Neutrophil (primary cell): ENCODE data around the gene CHCHD6.

Experiments used
- H3K27ac ChIP-seq: fragments of 200-600 bp; sonication (generic); 2 replicates; pipeline ENCODE4 v1.5.1; 2016; ENCODE audit warnings: mild to moderate bottlenecking, moderate library complexity
- H3K27me3 ChIP-seq: fragments of 200-600 bp; sonication (generic); 2 replicates; pipeline ENCODE4 v1.6.0; 2016; ENCODE audit warnings: mild to moderate bottlenecking
- H3K36me3 ChIP-seq: fragments of 200-600 bp; sonication (generic); 2 replicates; pipeline ENCODE4 v1.5.1; 2017
- H3K4me1 ChIP-seq, 2 experiments: fragments of 200-600 bp in 1 of 2; sonication (generic) in 1 of 2; 1 replicate in 1 of 2; 2 replicates in 1 of 2; pipeline versions ENCODE4 v1.5.1 to v1.6.1; 2013 to 2016; ENCODE audit warnings: low read depth in 1 of 2, low read length in 1 of 2, mild to moderate bottlenecking in 1 of 2, moderate library complexity in 1 of 2; ENCODE audit not compliant: control insufficient read depth in 1 of 2, insufficient read depth in 1 of 2
- H3K4me3 ChIP-seq, 2 experiments: fragments of 200-600 bp in 1 of 2; sonication (generic) in 1 of 2; 1 replicate in 1 of 2; 2 replicates in 1 of 2; pipeline ENCODE4 v1.5.1; 2013 to 2016; ENCODE audit warnings: low read depth in 1 of 2, low read length in 1 of 2, mild to moderate bottlenecking in 1 of 2, moderate library complexity in 1 of 2
- H3K9me3 ChIP-seq: fragments of 200-600 bp; sonication (generic); 2 replicates; pipeline ENCODE4 v1.5.1; 2016
- TF ChIP-seq, protein P1 (sequence below): fragments of 200-600 bp; sonication (generic); IDR thresholded peaks from 2 replicates; pipeline ENCODE4 v1.5.1; 2016; ENCODE audit warnings: antibody characterized with exemption

CHCHD6 gene

DNA sequence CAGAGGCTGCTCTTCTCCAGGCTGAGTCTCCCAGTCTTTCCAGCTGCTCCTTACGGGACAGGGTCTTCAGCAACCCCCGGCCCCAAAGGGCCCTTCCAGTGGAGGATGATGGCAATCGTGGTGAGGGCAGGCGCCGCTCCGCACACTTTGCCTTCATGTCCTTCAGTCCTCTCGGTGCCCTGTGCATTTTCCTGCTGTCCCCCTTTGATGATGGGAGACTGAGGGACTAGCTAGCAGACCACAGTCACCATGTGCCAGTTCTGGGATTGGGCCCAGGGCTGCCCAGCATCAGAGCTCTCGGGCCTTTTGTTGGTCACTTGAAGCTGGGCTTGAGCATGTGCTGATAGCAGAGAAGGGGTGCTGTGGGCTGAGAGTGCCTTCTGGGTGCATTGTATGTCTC is 40.3 kb upstream of the CHCHD6 start:
- Histone ChIP-seq H3K4me3 (no peak overlapping the region), H3K36me3 (no peaks in the 10 kb centered on the region), H3K27ac (no peak overlapping the region), H3K4me1 (no peaks in the 10 kb centered on the region), H3K9me3 (no peaks in the 10 kb centered on the region), H3K27me3 (peaks cover 34% of the 10 kb centered on the region)
- TF ChIP-seq, protein P1, sequence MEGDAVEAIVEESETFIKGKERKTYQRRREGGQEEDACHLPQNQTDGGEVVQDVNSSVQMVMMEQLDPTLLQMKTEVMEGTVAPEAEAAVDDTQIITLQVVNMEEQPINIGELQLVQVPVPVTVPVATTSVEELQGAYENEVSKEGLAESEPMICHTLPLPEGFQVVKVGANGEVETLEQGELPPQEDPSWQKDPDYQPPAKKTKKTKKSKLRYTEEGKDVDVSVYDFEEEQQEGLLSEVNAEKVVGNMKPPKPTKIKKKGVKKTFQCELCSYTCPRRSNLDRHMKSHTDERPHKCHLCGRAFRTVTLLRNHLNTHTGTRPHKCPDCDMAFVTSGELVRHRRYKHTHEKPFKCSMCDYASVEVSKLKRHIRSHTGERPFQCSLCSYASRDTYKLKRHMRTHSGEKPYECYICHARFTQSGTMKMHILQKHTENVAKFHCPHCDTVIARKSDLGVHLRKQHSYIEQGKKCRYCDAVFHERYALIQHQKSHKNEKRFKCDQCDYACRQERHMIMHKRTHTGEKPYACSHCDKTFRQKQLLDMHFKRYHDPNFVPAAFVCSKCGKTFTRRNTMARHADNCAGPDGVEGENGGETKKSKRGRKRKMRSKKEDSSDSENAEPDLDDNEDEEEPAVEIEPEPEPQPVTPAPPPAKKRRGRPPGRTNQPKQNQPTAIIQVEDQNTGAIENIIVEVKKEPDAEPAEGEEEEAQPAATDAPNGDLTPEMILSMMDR = no peak

GRCh38 chr3:126664591-126665214 is 39.3 kb upstream of the CHCHD6 start:
- TF ChIP-seq, protein P1 = no peak
- no peaks in the 10 kb centered on the region for H3K36me3 ChIP-seq
- peaks cover 30% of the 10 kb centered on the region for H3K27me3 ChIP-seq
- H3K4me3 ChIP-seq = no peak overlapping the region
- H3K9me3 ChIP-seq = no peaks in the 10 kb centered on the region
- no peak overlapping the region for H3K27ac ChIP-seq
- no peaks in the 10 kb centered on the region for H3K4me1 ChIP-seq

DNA sequence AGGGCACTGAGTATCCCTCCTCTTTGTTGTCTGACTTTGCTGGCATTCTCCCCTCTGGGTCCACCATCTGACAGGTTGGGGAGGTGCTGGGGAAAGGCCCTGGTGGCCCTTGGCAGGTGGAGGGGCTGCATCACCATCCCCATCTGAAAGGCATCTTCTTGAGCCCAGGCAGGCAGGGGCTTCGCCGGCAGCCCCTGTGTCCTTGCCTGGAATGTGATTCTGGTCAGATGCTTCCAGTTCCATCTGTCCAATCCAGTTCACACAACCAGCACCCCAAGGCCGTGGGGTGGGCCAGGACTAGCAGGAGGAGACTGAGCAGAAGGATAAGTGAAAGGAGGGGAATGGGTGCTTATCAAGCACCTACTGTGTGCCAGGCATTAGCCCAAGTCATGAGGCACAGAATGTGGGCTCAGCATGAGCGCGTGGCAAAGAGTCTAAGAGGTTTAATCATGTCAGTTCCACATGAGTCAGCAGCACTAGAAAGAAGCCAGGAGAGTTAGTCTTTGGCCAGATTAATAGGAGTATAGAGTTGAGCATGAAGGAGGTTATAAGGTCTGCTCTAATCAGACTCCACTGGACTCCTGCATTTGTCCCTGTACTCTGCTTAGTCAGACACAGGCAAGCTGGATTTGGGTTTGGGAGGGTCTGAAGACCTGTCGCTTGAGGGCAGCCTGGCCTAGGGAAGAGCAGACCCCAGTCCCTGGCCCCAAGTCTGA is 38.7 kb upstream of the CHCHD6 start:
- H3K27me3 ChIP-seq = peaks cover 23% of the 10 kb centered on the region
- no peak overlapping the region for H3K27ac ChIP-seq
- H3K9me3 ChIP-seq = no peaks in the 10 kb centered on the region
- H3K36me3 ChIP-seq = no peaks in the 10 kb centered on the region
- TF ChIP-seq, protein P1 = no peak
- no peak overlapping the region for H3K4me3 ChIP-seq
- no peaks in the 10 kb centered on the region for H3K4me1 ChIP-seq

- H3K27ac ChIP-seq = no peak overlapping the region
- TF ChIP-seq, protein P1 = no peak
- H3K4me1 ChIP-seq = no peaks in the 10 kb centered on the region
- H3K27me3 ChIP-seq = peaks cover 16% of the 10 kb centered on the region
- H3K9me3 ChIP-seq = no peaks in the 10 kb centered on the region
- no peaks in the 10 kb centered on the region for H3K36me3 ChIP-seq
- no peak overlapping the region for H3K4me3 ChIP-seq
Observed at GRCh38 chr3:126665959-126666657, 37.9 kb upstream of the CHCHD6 start.

GRCh38 chr3:126666658-126667528 is 37.1 kb upstream of the CHCHD6 start:
- no peaks in the 10 kb centered on the region for H3K4me1 ChIP-seq

More at GRCh38 chr3:126666658-126667528, 37.1 kb upstream of the CHCHD6 start:
- Histone ChIP-seq H3K27ac (no peak overlapping the region), H3K4me3 (no peak overlapping the region), H3K36me3 (no peaks in the 10 kb centered on the region), H3K27me3 (peaks cover 8% of the 10 kb centered on the region), H3K9me3 (no peaks in the 10 kb centered on the region)
- TF ChIP-seq, protein P1 = no peak
